ENCODE data around the gene OLFML1. TPM values are rescaled to one million over a fixed set of nuclear protein-coding genes. Genes with fewer than 3 reads are reported as not detected.

OLFML1 gene
- total and polyA plus RNA-seq, 10 of the 15 experiments (the other 5 are each of a cell fraction or from before 2014, with no cell fraction given), result 0.04 to 0.71 (median 0.21) TPM; not detected in 6

DNA sequence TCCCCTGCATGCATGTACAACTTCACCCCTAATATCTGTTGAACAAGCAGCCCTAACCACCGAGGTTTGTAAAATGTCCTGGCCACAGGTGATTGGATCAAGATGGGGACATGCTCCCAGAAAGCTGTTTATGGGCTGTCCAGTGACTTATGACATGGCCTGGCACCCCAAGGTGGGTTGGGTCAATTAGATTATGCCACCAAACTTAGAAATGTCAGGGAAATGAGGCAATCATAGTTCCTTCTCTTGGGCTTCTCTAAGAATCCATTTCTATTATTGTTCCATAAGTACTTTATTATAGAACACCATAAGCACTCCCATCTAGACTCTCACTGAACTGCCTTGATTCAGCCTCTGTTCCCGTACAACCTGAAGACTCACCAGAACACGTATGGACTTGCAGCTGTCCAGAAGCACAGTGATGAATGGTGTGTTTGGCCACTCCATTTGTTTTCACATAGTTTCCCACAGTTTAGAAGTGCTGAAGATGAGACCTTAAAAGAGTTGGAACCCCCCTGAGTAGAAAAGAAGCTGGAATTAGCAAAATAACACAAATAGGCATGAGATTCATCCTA is 45.5 kb upstream of the OLFML1 start:
- BruUV-seq (replicated peaks), result no TSS peak
- CTCF ChIA-PET, result interaction anchor here (0.9 to 6.8 kb wide), 4 partner anchors 10 to 255 kb away, joined by 3 to 107 read pairs (median 5); no protein-coding TSS in a partner anchor
- no peaks in the 10 kb centered on the region for H4K20me1 ChIP-seq (ENCODE audit: control insufficient read depth, insufficient read depth)
- POLR2A ChIA-PET, result no interaction called here
- no peak for FAIRE-seq
- TF ChIP-seq MTA2 (IDR thresholded peaks at IDR 0.05; ENCODE audit: low read depth) (no peak), JUND (IDR thresholded peaks at IDR 0.05; ENCODE audit: low read depth, low read length) (no peak), STAT1 (conservative IDR thresholded peaks at IDR 0.05) (no peak), PAX8 (IDR thresholded peaks at IDR 0.05) (no peak), FOXM1 (IDR thresholded peaks at IDR 0.05; ENCODE audit: low read depth, low read length) (no peak)
- H3K9me3 ChIP-seq (replicated peaks; ENCODE audit: control insufficient read depth, insufficient read depth, low read length), result no peaks in the 10 kb centered on the region
- no peak for DNase-seq (ENCODE audit: low read depth, low spot score)
- SMC1A ChIA-PET (ENCODE audit: uncharacterized antibody, unreplicated experiment), result interaction anchor here (1.5 to 8.5 kb wide), 3 partner anchors 26 to 87 kb away, joined by 3 to 119 read pairs (median 3); no protein-coding TSS in a partner anchor
- no peak overlapping the region for H2AFZ ChIP-seq (ENCODE audit: control insufficient read depth, low read depth, low read length)
- no peaks in the 10 kb centered on the region for H3K36me3 ChIP-seq (ENCODE audit: control insufficient read depth in 2 of 2, insufficient read depth in 2 of 2, low read length in 1 of 2)
- WGBS (ENCODE audit: insufficient coverage, insufficient replicate concordance, low lambda C conversion rate, missing lambda C conversion rate), result 62% methylated on average over 3 of the region's 3 CpGs
- no peak overlapping the region for H3K27ac ChIP-seq (ENCODE audit: control insufficient read depth, insufficient read depth)
- no peak overlapping the region for H3K4me2 ChIP-seq (ENCODE audit: control insufficient read depth, insufficient read depth)
- in situ Hi-C loops (cut with MboI), result loop anchor here (5.0 kb wide), 2 partner anchors 88 to 338 kb away; no protein-coding TSS in a partner anchor
- no peaks in the 10 kb centered on the region for H3K27me3 ChIP-seq (replicated peaks in 1 of 2; ENCODE audit: control insufficient read depth in 2 of 2, insufficient read depth in 2 of 2, low read length in 1 of 2)
- intact Hi-C loops (cut with micrococcal nuclease; ENCODE audit: unreplicated experiment), result loop anchor here (5.0 kb wide), 2 partner anchors 252 to 628 kb away; no protein-coding TSS in a partner anchor
- 0 out of 2 replicates have a peak, but pooled peaks cover 5% of the 10 kb centered on the region for H3K4me1 ChIP-seq (ENCODE audit: control insufficient read depth, insufficient read depth, low read length)
- H3K9ac ChIP-seq (ENCODE audit: control insufficient read depth, insufficient read depth, low read length), result no peak overlapping the region
- no peak for ATAC-seq
- no peaks in the 10 kb centered on the region for H3K79me2 ChIP-seq (ENCODE audit: control insufficient read depth, insufficient read depth, low read length)
- H3K4me3 ChIP-seq, result no peak overlapping the region
- RAD21 ChIA-PET (ENCODE audit: unreplicated experiment), result interaction anchor here (0.6 to 4.1 kb wide), 2 partner anchors 87 to 255 kb away, joined by 3 to 74 read pairs; no protein-coding TSS in a partner anchor

DNA sequence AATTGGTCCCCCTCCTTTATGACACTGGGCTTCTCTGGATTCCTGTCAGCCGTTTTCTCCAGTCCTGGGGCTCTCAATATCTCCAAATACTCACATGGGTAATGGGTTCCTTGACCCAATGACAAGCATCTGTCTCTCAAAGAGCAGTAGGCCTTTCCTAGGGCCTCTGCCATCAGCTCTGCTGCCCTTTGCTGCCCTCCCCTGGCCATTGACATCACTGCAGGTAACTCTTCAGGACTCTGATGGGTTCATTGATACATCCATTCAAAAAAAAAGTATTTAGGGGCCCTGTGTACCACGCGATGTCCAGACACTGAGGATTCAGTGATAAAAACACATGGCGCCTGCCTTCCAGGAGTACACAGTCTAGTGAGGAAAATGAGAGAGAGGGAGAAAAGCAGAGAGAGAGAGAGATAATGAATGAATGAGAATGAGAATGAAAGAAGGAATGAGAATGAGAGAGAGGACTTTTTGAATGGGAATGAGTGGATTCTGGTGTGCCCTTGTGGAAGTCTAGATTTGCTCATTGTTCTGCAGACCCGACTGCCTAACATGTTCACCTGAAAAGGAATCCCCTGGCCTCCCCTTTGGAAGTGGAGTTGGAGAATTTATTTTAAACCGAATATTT is 42.6 kb upstream of the OLFML1 start:
- Histone ChIP-seq H3K9ac (ENCODE audit: control insufficient read depth, insufficient read depth, low read length) (no peak overlapping the region), H3K27ac (ENCODE audit: control insufficient read depth, insufficient read depth) (no peak overlapping the region), H3K4me2 (ENCODE audit: control insufficient read depth, insufficient read depth) (no peak overlapping the region), H3K36me3 (ENCODE audit: control insufficient read depth in 2 of 2, insufficient read depth in 2 of 2, low read length in 1 of 2) (no peaks in the 10 kb centered on the region), H3K9me3 (replicated peaks; ENCODE audit: control insufficient read depth, insufficient read depth, low read length) (no peaks in the 10 kb centered on the region), H3K4me1 (ENCODE audit: control insufficient read depth, insufficient read depth, low read length) (no peaks in the 10 kb centered on the region), H3K79me2 (ENCODE audit: control insufficient read depth, insufficient read depth, low read length) (no peaks in the 10 kb centered on the region), H2AFZ (ENCODE audit: control insufficient read depth, low read depth, low read length) (no peak overlapping the region), H3K4me3 (no peak overlapping the region), H4K20me1 (ENCODE audit: control insufficient read depth, insufficient read depth) (no peaks in the 10 kb centered on the region), H3K27me3 (replicated peaks in 1 of 2; ENCODE audit: control insufficient read depth in 2 of 2, insufficient read depth in 2 of 2, low read length in 1 of 2) (no peaks in the 10 kb centered on the region)
- no TSS peak for BruUV-seq (replicated peaks)
- 17% methylated on average over 6 of the region's 6 CpGs for WGBS (ENCODE audit: insufficient coverage, insufficient replicate concordance, low lambda C conversion rate, missing lambda C conversion rate)
- SMC1A ChIA-PET (ENCODE audit: uncharacterized antibody, unreplicated experiment), result interaction anchor here (0.7 to 8.5 kb wide), 21 partner anchors 7 to 350 kb away, joined by 3 to 119 read pairs (median 4); no protein-coding TSS in a partner anchor
- peak; percentile 30 for DNase-seq (ENCODE audit: low read depth, low spot score)
- in situ Hi-C loops (cut with MboI) (loop anchor here (5.0 kb wide), 2 partner anchors 90 to 340 kb away; no protein-coding TSS in a partner anchor), intact Hi-C loops (cut with micrococcal nuclease; ENCODE audit: unreplicated experiment) (loop anchor here (1.0 to 5.0 kb wide), 5 partner anchors 89 to 630 kb away; no protein-coding TSS in a partner anchor)
- CTCF ChIA-PET, result interaction anchor here (0.6 to 6.8 kb wide), 39 partner anchors 9 to 349 kb away, joined by 3 to 107 read pairs (median 4); partner anchors contain the start of gene PPFIBP2
- RAD21 ChIA-PET (ENCODE audit: unreplicated experiment), result interaction anchor here (0.6 to 4.1 kb wide), 19 partner anchors 11 to 705 kb away, joined by 3 to 74 read pairs (median 3); no protein-coding TSS in a partner anchor
- peak; percentile 98 for ATAC-seq
- POLR2A ChIA-PET, result no interaction called here
- peak; percentile 89 for FAIRE-seq
- TF ChIP-seq YY1 (IDR thresholded peaks at IDR 0.05; ENCODE audit: low read depth, low read length), result peak; percentile 58; the same call in 1 of the 2 replicates
- TF ChIP-seq CREB1 (IDR thresholded peaks at IDR 0.05; ENCODE audit: low read depth), result no peak
- TF ChIP-seq, protein P1, sequence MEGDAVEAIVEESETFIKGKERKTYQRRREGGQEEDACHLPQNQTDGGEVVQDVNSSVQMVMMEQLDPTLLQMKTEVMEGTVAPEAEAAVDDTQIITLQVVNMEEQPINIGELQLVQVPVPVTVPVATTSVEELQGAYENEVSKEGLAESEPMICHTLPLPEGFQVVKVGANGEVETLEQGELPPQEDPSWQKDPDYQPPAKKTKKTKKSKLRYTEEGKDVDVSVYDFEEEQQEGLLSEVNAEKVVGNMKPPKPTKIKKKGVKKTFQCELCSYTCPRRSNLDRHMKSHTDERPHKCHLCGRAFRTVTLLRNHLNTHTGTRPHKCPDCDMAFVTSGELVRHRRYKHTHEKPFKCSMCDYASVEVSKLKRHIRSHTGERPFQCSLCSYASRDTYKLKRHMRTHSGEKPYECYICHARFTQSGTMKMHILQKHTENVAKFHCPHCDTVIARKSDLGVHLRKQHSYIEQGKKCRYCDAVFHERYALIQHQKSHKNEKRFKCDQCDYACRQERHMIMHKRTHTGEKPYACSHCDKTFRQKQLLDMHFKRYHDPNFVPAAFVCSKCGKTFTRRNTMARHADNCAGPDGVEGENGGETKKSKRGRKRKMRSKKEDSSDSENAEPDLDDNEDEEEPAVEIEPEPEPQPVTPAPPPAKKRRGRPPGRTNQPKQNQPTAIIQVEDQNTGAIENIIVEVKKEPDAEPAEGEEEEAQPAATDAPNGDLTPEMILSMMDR (IDR thresholded peaks at IDR 0.05 in 2 of 3, conservative IDR thresholded peaks at IDR 0.05 in 1 of 3; ENCODE audit: control insufficient read depth in 2 of 3, extremely low read depth in 1 of 3, insufficient read depth in 1 of 3, low read depth in 3 of 3, low read length in 3 of 3), result peak; percentile 86 to 92 (median 90)
- TF ChIP-seq, protein P2, sequence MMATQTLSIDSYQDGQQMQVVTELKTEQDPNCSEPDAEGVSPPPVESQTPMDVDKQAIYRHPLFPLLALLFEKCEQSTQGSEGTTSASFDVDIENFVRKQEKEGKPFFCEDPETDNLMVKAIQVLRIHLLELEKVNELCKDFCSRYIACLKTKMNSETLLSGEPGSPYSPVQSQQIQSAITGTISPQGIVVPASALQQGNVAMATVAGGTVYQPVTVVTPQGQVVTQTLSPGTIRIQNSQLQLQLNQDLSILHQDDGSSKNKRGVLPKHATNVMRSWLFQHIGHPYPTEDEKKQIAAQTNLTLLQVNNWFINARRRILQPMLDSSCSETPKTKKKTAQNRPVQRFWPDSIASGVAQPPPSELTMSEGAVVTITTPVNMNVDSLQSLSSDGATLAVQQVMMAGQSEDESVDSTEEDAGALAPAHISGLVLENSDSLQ (IDR thresholded peaks at IDR 0.05), result peak; percentile 37; the same call in 1 of the 2 replicates
- TF ChIP-seq, protein P3, sequence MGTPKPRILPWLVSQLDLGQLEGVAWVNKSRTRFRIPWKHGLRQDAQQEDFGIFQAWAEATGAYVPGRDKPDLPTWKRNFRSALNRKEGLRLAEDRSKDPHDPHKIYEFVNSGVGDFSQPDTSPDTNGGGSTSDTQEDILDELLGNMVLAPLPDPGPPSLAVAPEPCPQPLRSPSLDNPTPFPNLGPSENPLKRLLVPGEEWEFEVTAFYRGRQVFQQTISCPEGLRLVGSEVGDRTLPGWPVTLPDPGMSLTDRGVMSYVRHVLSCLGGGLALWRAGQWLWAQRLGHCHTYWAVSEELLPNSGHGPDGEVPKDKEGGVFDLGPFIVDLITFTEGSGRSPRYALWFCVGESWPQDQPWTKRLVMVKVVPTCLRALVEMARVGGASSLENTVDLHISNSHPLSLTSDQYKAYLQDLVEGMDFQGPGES (IDR thresholded peaks at IDR 0.05), result no peak
- peak; percentile 98 for TF ChIP-seq RAD21 (IDR thresholded peaks at IDR 0.05; ENCODE audit: insufficient read depth, low read depth, low read length)
